ENCODE measurements around the gene NAA50.

NAA50 gene

GRCh38 chr3:113745756-113746547 is at the start of gene NAA50:
NAA50 (minus strand) TSS chr3:113746249; CDS start chr3:113745949, 300 bp downstream.
- DNase-seq (ENCODE audit: low read depth), result peak; percentile 92

- DNase-seq (ENCODE audit: low read depth), result no peak
Measured at GRCh38 chr3:113795693-113796092, 49.6 kb upstream of the NAA50 start.

GRCh38 chr3:113794526-113794925 is 48.5 kb upstream of the NAA50 start:
- no peak for DNase-seq (ENCODE audit: low read depth)

GRCh38 chr3:113791381-113791780 is 45.3 kb upstream of the NAA50 start:
- no peak for DNase-seq (ENCODE audit: low read depth)

- DNase-seq (ENCODE audit: low read depth), result no peak
Measured at GRCh38 chr3:113783980-113784379, 37.9 kb upstream of the NAA50 start.

- DNase-seq (ENCODE audit: low read depth), result peak; percentile 82
Measured at GRCh38 chr3:113783463-113783862, 37.4 kb upstream of the NAA50 start.

GRCh38 chr3:113776564-113776963 is 30.5 kb upstream of the NAA50 start:
- DNase-seq (ENCODE audit: low read depth), result no peak

GRCh38 chr3:113775516-113775915 is 29.5 kb upstream of the NAA50 start:
- DNase-seq (ENCODE audit: low read depth), result no peak

GRCh38 chr3:113773381-113773780 is 27.3 kb upstream of the NAA50 start:
- peak; percentile 5 for DNase-seq (ENCODE audit: low read depth)

- DNase-seq (ENCODE audit: low read depth), result no peak
Measured at GRCh38 chr3:113771993-113772392, 25.9 kb upstream of the NAA50 start.

GRCh38 chr3:113769551-113769950 is 23.5 kb upstream of the NAA50 start:
- DNase-seq (ENCODE audit: low read depth), result no peak

GRCh38 chr3:113764698-113765097 is 18.6 kb upstream of the NAA50 start:
- no peak for DNase-seq (ENCODE audit: low read depth)

- no peak for DNase-seq (ENCODE audit: low read depth)
Measured at GRCh38 chr3:113758389-113759024, 12.5 kb upstream of the NAA50 start.

GRCh38 chr3:113754494-113755159 is 8.6 kb upstream of the NAA50 start:
- no peak for DNase-seq (ENCODE audit: low read depth)

GRCh38 chr3:113753376-113753985 is 7.4 kb upstream of the NAA50 start:
- DNase-seq (ENCODE audit: low read depth), result no peak

GRCh38 chr3:113751141-113751540 is 5.1 kb upstream of the NAA50 start:
- no peak for DNase-seq (ENCODE audit: low read depth)

- DNase-seq (ENCODE audit: low read depth), result no peak
Measured at GRCh38 chr3:113747283-113748046, 1.4 kb upstream of the NAA50 start.

- DNase-seq (ENCODE audit: low read depth), result peak; percentile 93
Measured at GRCh38 chr3:113746548-113747282, 666 bp upstream of the NAA50 start, which contains the start of gene ATP6V1A. ATP6V1A (plus strand) TSS chr3:113747035; CDS start chr3:113778754, 31,719 bp downstream.

GRCh38 chr3:113744941-113745755 is 901 bp downstream of the NAA50 start:
- peak; percentile 91 for DNase-seq (ENCODE audit: low read depth)

GRCh38 chr3:113743006-113743630 is 2.9 kb downstream of the NAA50 start:
- DNase-seq (ENCODE audit: low read depth), result no peak
